ENCODE measurements around the gene RPN1. TPM values are rescaled to one million over a fixed set of nuclear protein-coding genes. Genes with fewer than 3 reads are reported as not detected.

The RPN1 gene
- total and polyA plus RNA-seq, 2 of the 13 experiments (the other 11 are each of a cell fraction or from before 2014, with no cell fraction given): 290 to 342 TPM

GRCh38 chr3:128617557-128618397 lies 32.8 kb downstream of the RPN1 start (continued):
- TF ChIP-seq ZBTB44 (CRISPR knock-in tag; IDR thresholded peaks at IDR 0.05) (no peak), ZNF839 (CRISPR knock-in tag; IDR thresholded peaks at IDR 0.05; ENCODE audit: borderline replicate concordance) (0 out of 2 replicates have a peak, but pooled peaks have one; percentile 35), STAT5B (CRISPR knock-in tag; IDR thresholded peaks at IDR 0.05) (no peak), ELK4 (CRISPR knock-in tag; IDR thresholded peaks at IDR 0.05; ENCODE audit: borderline replicate concordance) (no peak), FLYWCH1 (CRISPR knock-in tag; IDR thresholded peaks at IDR 0.05) (no peak), MIXL1 (CRISPR knock-in tag; IDR thresholded peaks at IDR 0.05) (peak; percentile 27; the same call in 1 of the 2 replicates), SKI (IDR thresholded peaks at IDR 0.05; ENCODE audit: partially characterized antibody) (no peak), ZNF574 (CRISPR knock-in tag; IDR thresholded peaks at IDR 0.05) (peak; percentile 99), TFE3 (CRISPR knock-in tag; IDR thresholded peaks at IDR 0.05) (peak; percentile 75), NKX3-1 (CRISPR knock-in tag; IDR thresholded peaks at IDR 0.05) (peak; percentile 62; the same call in 1 of the 2 replicates), KLF16 (CRISPR knock-in tag; IDR thresholded peaks at IDR 0.05) (peak in 1 of 2 experiments; percentile 29; a peak in 1 of 4 replicates), ZFP82 (CRISPR knock-in tag; IDR thresholded peaks at IDR 0.05; ENCODE audit: borderline replicate concordance) (0 out of 2 replicates have a peak, but pooled peaks have one; percentile 62), SOX5 (CRISPR knock-in tag; IDR thresholded peaks at IDR 0.05; ENCODE audit: borderline replicate concordance) (peak; percentile 10; the same call in 1 of the 2 replicates), THYN1 (CRISPR knock-in tag; IDR thresholded peaks at IDR 0.05; ENCODE audit: borderline replicate concordance, low read depth) (no peak)

Measured in HepG2 (cell line).